H1 (cell line): ENCODE results near the gene TMEM169. TPM values are rescaled to one million over a fixed set of nuclear protein-coding genes. Genes with fewer than 3 reads are reported as not detected.

Experiments
- CTCF ChIA-PET: fragments of 300-600 bp; sonication (Branson Sonifier 250); formaldehyde crosslinking; loops from one replicate; lab custom pipeline; 2021; ENCODE audit not compliant: partially characterized antibody; lab: Charles Lee
- POLR2A ChIA-PET: fragments of 300-600 bp; sonication (Branson Sonifier 250); formaldehyde crosslinking; loops from one replicate; lab custom pipeline; 2021; ENCODE audit warnings: inconsistent platforms; ENCODE audit not compliant: partially characterized antibody; lab: Charles Lee
- DNase-seq, 2 experiments: peaks; one replicate each; pipeline versions ENCODE4 v3.0.0 to v3.0.0-alpha.2; 2010 to 2022; ENCODE audit warnings: low spot score in 2 of 2, low read depth in 1 of 2, mixed read lengths in 1 of 2
- FAIRE-seq: peaks from 2 replicates; lab custom pipeline; 2011; peaks lifted over from hg19 to GRCh38; lab: Jason Lieb, UNC
- H2AFZ ChIP-seq: 2 replicates; pipeline ENCODE4 v1.8.1; 2012; ENCODE audit warnings: low read length, inconsistent platforms
- H2AK5ac ChIP-seq: 2 replicates; pipeline ENCODE4 v1.6.1; 2013; ENCODE audit warnings: low read depth, low read length
- H2BK120ac ChIP-seq: replicated peaks from 2 replicates; pipeline ENCODE3; 2013; ENCODE audit warnings: low read depth, low read length, inconsistent platforms
- H2BK12ac ChIP-seq: 2 replicates; pipeline ENCODE4 v1.6.1; 2013; ENCODE audit warnings: low read depth, low read length
- H2BK15ac ChIP-seq: 2 replicates; pipeline ENCODE4 v1.6.1; 2013; ENCODE audit warnings: low read length
- H2BK20ac ChIP-seq: 2 replicates; pipeline ENCODE4 v1.6.1; 2013; ENCODE audit warnings: low read length
- H2BK5ac ChIP-seq: 2 replicates; pipeline ENCODE4 v1.6.1; 2013; ENCODE audit warnings: low read depth, low read length
- H3K14ac ChIP-seq: 2 replicates; pipeline ENCODE4 v1.6.1; 2013; ENCODE audit warnings: inconsistent platforms; ENCODE audit not compliant: insufficient read length
- H3K18ac ChIP-seq: 2 replicates; pipeline ENCODE4 v1.6.1; 2013; ENCODE audit warnings: low read length; ENCODE audit errors: extremely low read depth
- H3K23ac ChIP-seq: 2 replicates; pipeline ENCODE4 v1.6.1; 2013; ENCODE audit warnings: inconsistent platforms; ENCODE audit not compliant: insufficient read length
- H3K23me2 ChIP-seq: 2 replicates; pipeline ENCODE4 v1.6.1; 2013; ENCODE audit warnings: low read depth, low read length
- H3K27ac ChIP-seq: 2 replicates; pipeline ENCODE4 v1.6.1; 2011; ENCODE audit warnings: low read depth, low read length, inconsistent platforms
- H3K27me3 ChIP-seq, 4 experiments: replicated peaks in 1 of 4; 1 replicate in 1 of 4; 2 replicates in 3 of 4; pipeline versions ENCODE4 v1.6.1 to v1.8.1; 2011 to 2013; ENCODE audit warnings: low read length in 3 of 4, mild to moderate bottlenecking in 3 of 4, inconsistent platforms in 2 of 4, mixed read lengths in 2 of 4, moderate library complexity in 1 of 4; ENCODE audit not compliant: control insufficient read depth in 3 of 4, insufficient read depth in 3 of 4; ENCODE audit errors: extremely low read depth in 1 of 4
- H3K36me3 ChIP-seq, 4 experiments: 2 replicates each; pipeline versions ENCODE4 v1.6.1 to v1.8.1; 2011 to 2013; ENCODE audit warnings: mild to moderate bottlenecking in 4 of 4, low read length in 3 of 4, moderate library complexity in 2 of 4, control low read depth in 1 of 4, inconsistent platforms in 1 of 4; ENCODE audit not compliant: insufficient read depth in 4 of 4, control insufficient read depth in 2 of 4
- H3K4ac ChIP-seq: replicated peaks from 2 replicates; pipeline ENCODE3; 2013; ENCODE audit warnings: low read length, low read depth, mixed read lengths, inconsistent platforms; ENCODE audit not compliant: insufficient read length
- H3K4me1 ChIP-seq, 4 experiments: replicated peaks in 1 of 4; 1 replicate in 1 of 4; 2 replicates in 3 of 4; pipeline versions ENCODE4 v1.6.1 to v1.8.1; 2011 to 2013; ENCODE audit warnings: low read length in 3 of 4, inconsistent platforms in 2 of 4, mixed read lengths in 1 of 4; ENCODE audit not compliant: insufficient read depth in 4 of 4, control insufficient read depth in 3 of 4
- H3K4me2 ChIP-seq, 2 experiments: 2 replicates each; pipeline versions ENCODE4 v1.6.1 to v1.8.1; 2011 to 2013; ENCODE audit warnings: low read depth in 2 of 2, low read length in 2 of 2, control low read depth in 1 of 2, inconsistent platforms in 1 of 2, mild to moderate bottlenecking in 1 of 2; ENCODE audit not compliant: insufficient read depth in 1 of 2
- H3K4me3 ChIP-seq, 4 experiments: fragments of 200-600, 300-600 bp in 1 of 4; sonication (generic), shearing (Covaris generic), sonication (Bioruptor Twin) in 1 of 4; 2 replicates each; pipeline versions ENCODE4 v1.5.1 to v1.8.1; 2011 to 2016; ENCODE audit warnings: low read length in 4 of 4, low read depth in 3 of 4, control low read depth in 2 of 4, inconsistent platforms in 2 of 4, mild to moderate bottlenecking in 2 of 4, mixed read lengths in 1 of 4, moderate library complexity in 1 of 4; ENCODE audit not compliant: insufficient read depth in 2 of 4; ENCODE audit errors: extremely low read depth in 1 of 4
- H3K56ac ChIP-seq: replicated peaks from 2 replicates; pipeline ENCODE3; 2013; ENCODE audit warnings: low read depth, mild to moderate bottlenecking, mixed read lengths, low read length, inconsistent platforms; ENCODE audit not compliant: insufficient read length
- H3K79me1 ChIP-seq: 2 replicates; pipeline ENCODE4 v1.6.1; 2013; ENCODE audit warnings: low read depth, low read length, control low read depth
- H3K79me2 ChIP-seq, 2 experiments: 2 replicates each; pipeline versions ENCODE4 v1.6.1 to v1.8.1; 2012 to 2013; ENCODE audit warnings: low read length in 2 of 2, mild to moderate bottlenecking in 2 of 2, inconsistent platforms in 1 of 2; ENCODE audit not compliant: insufficient read depth in 2 of 2, control insufficient read depth in 1 of 2
- H3K9ac ChIP-seq, 4 experiments: replicated peaks in 1 of 4; 1 replicate in 1 of 4; 2 replicates in 3 of 4; pipeline versions ENCODE4 v1.6.1 to v1.8.1; 2011 to 2013; ENCODE audit warnings: low read depth in 3 of 4, low read length in 3 of 4, control low read depth in 2 of 4, mild to moderate bottlenecking in 2 of 4, moderate library complexity in 2 of 4, inconsistent platforms in 1 of 4; ENCODE audit errors: extremely low read depth in 1 of 4
- H3K9me3 ChIP-seq, 2 experiments: 2 replicates each; pipeline versions ENCODE4 v1.6.1 to v1.8.1; 2012 to 2013; ENCODE audit warnings: mild to moderate bottlenecking in 2 of 2, moderate library complexity in 2 of 2, control low read depth in 1 of 2, inconsistent platforms in 1 of 2, low read depth in 1 of 2, low read length in 1 of 2, mixed read lengths in 1 of 2; ENCODE audit not compliant: insufficient read depth in 2 of 2
- H4K20me1 ChIP-seq, 2 experiments: replicated peaks in 1 of 2; 2 replicates each; pipeline versions ENCODE3 to v1.8.1; 2011 to 2013; ENCODE audit warnings: inconsistent platforms in 2 of 2, low read length in 2 of 2, mild to moderate bottlenecking in 1 of 2; ENCODE audit not compliant: insufficient read depth in 2 of 2, control insufficient read depth in 1 of 2
- H4K5ac ChIP-seq: 2 replicates; pipeline ENCODE4 v1.6.1; 2013; ENCODE audit warnings: low read length, low read depth, mixed read lengths, inconsistent platforms; ENCODE audit not compliant: insufficient read length
- H4K8ac ChIP-seq: 2 replicates; pipeline ENCODE4 v1.8.0; 2013; ENCODE audit warnings: mild to moderate bottlenecking, moderate library complexity, low read length, inconsistent platforms; ENCODE audit not compliant: insufficient read depth; ENCODE audit errors: extremely low read depth
- H4K91ac ChIP-seq: replicated peaks from 2 replicates; pipeline ENCODE3; 2013; ENCODE audit warnings: low read length, mixed read lengths, inconsistent platforms; ENCODE audit not compliant: insufficient read length
- EGR1 ChIP-seq: IDR thresholded peaks from 2 replicates; pipeline ENCODE4 v1.6.1; 2011; ENCODE audit warnings: low read depth, low read length, borderline replicate concordance
- TEAD4 ChIP-seq: IDR thresholded peaks from 2 replicates; pipeline ENCODE4 v1.6.1; 2012; ENCODE audit warnings: low read depth, low read length, inconsistent platforms, mixed read lengths
- WGBS, 2 experiments: shearing (Covaris generic) in 1 of 2; methylation state at CpG; one replicate each; pipeline versions ENCODE4 v1.1.6 to v1.1.7; 2013 to 2015; ENCODE audit warnings: low lambda C conversion rate in 2 of 2, mixed read lengths in 2 of 2, inconsistent platforms in 1 of 2, low coverage in 1 of 2, missing lambda C conversion rate in 1 of 2; ENCODE audit not compliant: insufficient replicate concordance in 2 of 2, insufficient coverage in 1 of 2, insufficient read length in 1 of 2; ENCODE audit errors: extremely low coverage in 1 of 2, missing lambda C conversion rate in 1 of 2; 5-methylcytosine and 5-hydroxymethylcytosine counted together
- polyA plus RNA-seq, 7 experiments: library from polyadenylated mRNA; depleted of rRNA in 3 of 7; stranded (reverse) in 5 of 7; unstranded in 2 of 7; fragments of >200 nt in 5 of 7; fragments of 200-250 nt in 2 of 7; gene quantifications; 1 replicate in 5 of 7; 2 replicates in 1 of 7; 4 replicates in 1 of 7; pipeline versions ENCODE4 v1.2.1 to v1.2.3, GENCODE V29; 2011 to 2013; ENCODE audit warnings: missing spikeins in 2 of 7, mixed read lengths in 2 of 7
- total RNA-seq: library from RNA; stranded (reverse); fragmentation: NEBNext Ultra II Directional; extraction: Animal tissue kit (Norgen Biotek cat#: 25700); gene quantifications from 2 replicates; pipeline ENCODE4 v1.2.1, GENCODE V29; 2021

TMEM169 gene
- total and polyA plus RNA-seq, 2 of the 8 experiments (the other 6 are each of a cell fraction or from before 2014, with no cell fraction given) = 0.41 to 2.4 TPM

- TF ChIP-seq EGR1 (no peak), TEAD4 (no peak)
- 89% methylated on average over 3 of the region's 3 CpGs; no CpG with 5 or more reads in 1 of the 2 experiments for WGBS, 2 experiments
- Histone ChIP-seq H2BK5ac (no peak overlapping the region), H2AK5ac (no peak overlapping the region), H4K5ac (no peak overlapping the region), H3K4me2 (no peak overlapping the region), H2BK15ac (no peak overlapping the region), H3K4me3 (no peak overlapping the region), H4K20me1 (peaks cover 0 to 4% of the 10 kb centered on the region in 2 experiments), H3K9me3 (no peaks in the 10 kb centered on the region), H3K79me2 (no peaks in the 10 kb centered on the region), H4K91ac (no peak overlapping the region), H3K23ac (no peak overlapping the region), H3K9ac (no peak overlapping the region), H3K36me3 (peaks cover 0 to 5% (median 3%) of the 10 kb centered on the region in 4 experiments; a peak in 3 of 8 replicates), H4K8ac (no peak overlapping the region), H3K23me2 (peaks cover 2% of the 10 kb centered on the region; the same call in 1 of the 2 replicates), H2AFZ (no peak overlapping the region), H2BK20ac (no peak overlapping the region), H3K27ac (no peak overlapping the region), H3K79me1 (no peaks in the 10 kb centered on the region), H3K56ac (no peak overlapping the region), H3K14ac (no peak overlapping the region), H2BK120ac (no peak overlapping the region), H3K4ac (no peak overlapping the region), H3K27me3 (no peaks in the 10 kb centered on the region), H3K18ac (no peak overlapping the region), H2BK12ac (no peak overlapping the region), H3K4me1 (peaks cover 0 to 3% (median 0%) of the 10 kb centered on the region in 4 experiments; a peak in 1 of 7 replicates)
- POLR2A ChIA-PET = interaction anchor here (1.0 kb wide), 1 partner anchor 10 kb away, joined by 6 read pairs; no protein-coding TSS in a partner anchor
- FAIRE-seq (no peak), DNase-seq (no peak)
- CTCF ChIA-PET = interaction anchor here (0.6 to 11.7 kb wide), 23 partner anchors 11 to 432 kb away, joined by 3 to 165 read pairs (median 6); no protein-coding TSS in a partner anchor
These were observed 48.3 kb upstream of the TMEM169 start for GRCh38 chr2:216033403-216033802.
